Naive thymus-derived CD8-positive, alpha-beta T cell (primary cell): ENCODE data around the gene ILDR2. TPM values are rescaled to one million over a fixed set of nuclear protein-coding genes. Genes with fewer than 3 reads are reported as not detected.
A peak's percentile ranks its signal among the peaks of the same experiment; 100 is the strongest.

Source experiments
- ATAC-seq, 2 donors: fragments of 150-1000 bp; cut with Tn5 transposase in 1 of 2; sonication (Bioruptor Pico), chemical (Tn5 transposase) in 1 of 2; 1 replicate in 1 of 2; 2 replicates in 1 of 2; pipeline ENCODE4 v1.10.0; 2021; ENCODE audit warnings: mild to moderate bottlenecking in 2 of 2, moderate library complexity in 2 of 2
- POLR2A ChIA-PET: fragments of 350-600 bp; sonication (Branson Sonifier 250); formaldehyde crosslinking; loops from one replicate; lab custom pipeline; 2021; ENCODE audit warnings: antibody characterized with exemption; lab: Charles Lee
- DNase-seq, 10 donors: peaks; one replicate each; pipeline versions ENCODE4 v3.0.0 to v3.0.0-alpha.2; 2020 to 2022
- H3K27ac Mint-ChIP-seq, 10 donors: one replicate each; pipeline ENCODE4 v1.8.0; 2020 to 2022; ENCODE audit warnings: mild to moderate bottlenecking in 10 of 10, mixed read lengths in 10 of 10, moderate library complexity in 4 of 10, inconsistent platforms in 1 of 10
- H3K27me3 Mint-ChIP-seq, 5 donors: one replicate each; pipeline ENCODE4 v1.8.0; 2021 to 2022; ENCODE audit warnings: mixed read lengths in 5 of 5
- H3K36me3 Mint-ChIP-seq, 3 donors: one replicate each; pipeline ENCODE4 v1.8.0; 2020 to 2022; ENCODE audit warnings: mixed read lengths in 3 of 3, mild to moderate bottlenecking in 2 of 3, inconsistent platforms in 1 of 3
- H3K4me1 Mint-ChIP-seq, 4 donors: one replicate each; pipeline ENCODE4 v1.8.0; 2021 to 2022; ENCODE audit warnings: mixed read lengths in 4 of 4
- H3K4me3 Mint-ChIP-seq, 10 donors: one replicate each; pipeline ENCODE4 v1.8.0; 2020 to 2022; ENCODE audit warnings: mild to moderate bottlenecking in 10 of 10, mixed read lengths in 10 of 10, moderate library complexity in 6 of 10, inconsistent platforms in 1 of 10
- H3K9me3 Mint-ChIP-seq, 9 donors: one replicate each; pipeline ENCODE4 v1.8.0; 2020 to 2022; ENCODE audit warnings: mixed read lengths in 9 of 9, mild to moderate bottlenecking in 3 of 9, inconsistent platforms in 1 of 9, moderate library complexity in 1 of 9
- polyA plus RNA-seq, 3 donors: library from polyadenylated mRNA; unstranded; fragments of 300-500 nt; fragmentation: Illumina TruSeq; gene quantifications; one replicate each; pipeline ENCODE4 v1.2.3, GENCODE V29; 2021
- total RNA-seq, 8 experiments: library from RNA in 2 of 8; stranded (reverse) in 2 of 8; gene quantifications; one replicate each; pipeline ENCODE4 v1.2.3 and lab custom pipeline; 2021 to 2026

The ILDR2 gene, protein sequence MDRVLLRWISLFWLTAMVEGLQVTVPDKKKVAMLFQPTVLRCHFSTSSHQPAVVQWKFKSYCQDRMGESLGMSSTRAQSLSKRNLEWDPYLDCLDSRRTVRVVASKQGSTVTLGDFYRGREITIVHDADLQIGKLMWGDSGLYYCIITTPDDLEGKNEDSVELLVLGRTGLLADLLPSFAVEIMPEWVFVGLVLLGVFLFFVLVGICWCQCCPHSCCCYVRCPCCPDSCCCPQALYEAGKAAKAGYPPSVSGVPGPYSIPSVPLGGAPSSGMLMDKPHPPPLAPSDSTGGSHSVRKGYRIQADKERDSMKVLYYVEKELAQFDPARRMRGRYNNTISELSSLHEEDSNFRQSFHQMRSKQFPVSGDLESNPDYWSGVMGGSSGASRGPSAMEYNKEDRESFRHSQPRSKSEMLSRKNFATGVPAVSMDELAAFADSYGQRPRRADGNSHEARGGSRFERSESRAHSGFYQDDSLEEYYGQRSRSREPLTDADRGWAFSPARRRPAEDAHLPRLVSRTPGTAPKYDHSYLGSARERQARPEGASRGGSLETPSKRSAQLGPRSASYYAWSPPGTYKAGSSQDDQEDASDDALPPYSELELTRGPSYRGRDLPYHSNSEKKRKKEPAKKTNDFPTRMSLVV
- total RNA-seq (under 1 TPM; 0.21 to 0.22 TPM), polyA plus RNA-seq (under 1 TPM in 1 of 3 donors, not detected in 2; 0.08 TPM), total RNA-seq (lab: John Stamatoyannopoulos, UW) (0 to 7.1 (median 0.67) reads per million in 6 experiments)

DNA sequence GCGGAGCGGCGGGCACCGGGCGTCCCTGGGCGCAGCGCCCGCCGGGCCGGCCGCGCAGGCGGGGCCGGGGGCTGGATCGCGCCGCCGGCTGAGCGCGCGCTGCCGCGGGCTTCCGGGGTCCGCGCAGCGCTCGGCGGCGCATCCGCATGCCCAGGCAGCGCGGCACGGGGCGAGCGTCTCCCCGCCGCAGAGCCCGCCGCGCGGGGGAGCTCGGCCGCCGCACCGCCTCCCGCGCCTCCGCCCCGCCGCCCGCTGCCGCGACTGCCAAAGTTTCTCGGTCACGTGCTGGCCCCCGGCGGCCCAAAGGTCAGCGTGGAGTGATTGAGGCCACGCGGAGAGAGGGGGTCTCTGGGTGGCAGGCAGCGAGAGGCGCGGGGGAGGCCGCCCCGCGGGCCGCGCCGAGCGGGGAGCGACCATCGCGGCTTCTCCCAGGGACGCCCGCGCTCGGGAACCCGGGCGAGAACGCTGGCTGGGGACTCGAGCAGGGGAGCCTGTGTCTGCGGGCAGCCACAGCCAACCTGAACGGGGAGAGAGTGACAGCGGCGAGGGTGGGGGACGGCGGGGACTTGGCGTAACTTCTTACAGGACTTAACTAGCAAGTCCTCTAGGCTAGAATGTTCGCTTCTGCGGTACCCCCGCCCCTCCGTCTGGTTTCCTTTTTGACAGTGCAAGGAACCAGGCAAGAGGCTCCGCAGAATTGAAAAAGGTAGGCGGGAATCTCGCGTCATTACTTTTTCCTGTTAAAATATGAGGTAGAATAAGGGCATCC is at the start of gene ILDR2:
ILDR2 (minus strand) TSS at position 180 of the 769 bp plus-strand sequence. CDS start 272 bp downstream, outside the sequence.
- H3K27me3 Mint-ChIP-seq, result peaks cover 17 to 37% (median 28%) of the 10 kb centered on the region in 5 donors

GRCh38 chr1:167022384-167022783 is 47.0 kb upstream of the ILDR2 start:
- ATAC-seq, result no peak
- no peak overlapping the region for H3K4me3 Mint-ChIP-seq
- H3K9me3 Mint-ChIP-seq, result peaks cover 0 to 8% (median 0%) of the 10 kb centered on the region in 9 donors
- H3K27ac Mint-ChIP-seq, result no peak overlapping the region
- no peaks in the 10 kb centered on the region for H3K4me1 Mint-ChIP-seq
- POLR2A ChIA-PET, result no interaction called here
- no peak for DNase-seq
- peaks cover 0 to 10% (median 0%) of the 10 kb centered on the region in 3 donors for H3K36me3 Mint-ChIP-seq
- peaks cover 19 to 35% (median 27%) of the 10 kb centered on the region in 5 donors for H3K27me3 Mint-ChIP-seq

More for the DNA sequence above, at the start of gene ILDR2:
- Mint-ChIP-seq H3K36me3 (no peaks in the 10 kb centered on the region), H3K4me3 (peak within 1 kb of the TSS; percentile 76 to 90 (median 87)), H3K4me1 (peaks cover 7 to 24% (median 21%) of the 10 kb centered on the region in 4 donors), H3K27ac (peak within 1 kb of the TSS in 9 of 10 donors; percentile 12 to 84 (median 69)), H3K9me3 (no peaks in the 10 kb centered on the region)
- ATAC-seq (peak; percentile 87 to 93), DNase-seq (peak; percentile 14 to 72 (median 46))
- POLR2A ChIA-PET, result no interaction called here

GRCh38 chr1:167016100-167016750 is 40.9 kb upstream of the ILDR2 start:
- POLR2A ChIA-PET, result no interaction called here
- Mint-ChIP-seq H3K4me1 (peaks cover 0 to 1% (median under 1%) of the 10 kb centered on the region in 4 donors), H3K4me3 (no peak overlapping the region), H3K27ac (no peak overlapping the region), H3K27me3 (peaks cover 11 to 34% (median 15%) of the 10 kb centered on the region in 5 donors), H3K36me3 (no peaks in the 10 kb centered on the region), H3K9me3 (peaks cover 0 to 1% (median 0%) of the 10 kb centered on the region in 9 donors)
- DNase-seq (no peak), ATAC-seq (no peak)

DNA sequence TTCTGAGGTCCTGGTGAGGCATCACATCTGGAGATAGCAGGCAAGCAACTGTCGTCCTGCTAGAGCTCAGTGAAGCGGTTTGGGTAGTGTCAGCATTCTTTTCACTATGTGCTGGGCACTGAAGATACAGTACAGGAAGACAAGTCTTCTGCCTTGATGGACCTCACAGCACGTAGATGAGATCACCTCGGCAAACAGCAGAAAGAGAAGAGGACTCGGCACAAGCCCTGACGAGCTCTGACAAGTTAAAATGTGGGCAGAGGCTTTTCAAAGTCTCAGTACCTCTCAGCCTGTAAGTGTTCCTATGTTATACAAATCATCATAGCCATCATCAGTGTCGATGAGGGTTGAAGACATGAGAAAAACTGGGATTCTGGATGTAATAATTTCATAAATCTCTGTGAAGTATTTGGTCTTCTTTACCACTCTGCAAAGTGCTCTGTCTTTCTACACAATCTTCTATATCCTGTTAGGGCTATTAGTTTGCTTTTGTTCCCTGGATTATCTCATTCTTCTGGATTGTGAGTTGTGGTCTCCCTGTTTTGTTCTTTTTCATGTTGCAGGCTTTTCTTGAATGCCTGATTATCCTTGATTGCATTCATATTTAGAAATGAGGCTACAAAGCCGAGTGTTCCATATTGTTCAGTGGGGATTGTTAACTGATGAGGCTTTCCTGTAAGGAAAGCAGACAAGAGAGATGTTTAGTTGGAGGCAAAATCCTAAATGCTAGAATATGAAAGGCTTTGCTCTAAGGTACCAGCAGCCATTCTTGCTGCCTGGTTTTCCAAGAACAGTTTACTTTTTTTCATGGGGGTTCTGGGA is 38.0 kb upstream of the ILDR2 start:
- ATAC-seq (no peak), DNase-seq (no peak)
- H3K27me3 Mint-ChIP-seq, result peaks cover 10 to 38% (median 21%) of the 10 kb centered on the region in 5 donors
- POLR2A ChIA-PET, result no interaction called here
- H3K27ac Mint-ChIP-seq, result no peak overlapping the region
- H3K4me1 Mint-ChIP-seq, result peaks cover 2 to 9% (median 7%) of the 10 kb centered on the region in 4 donors
- peaks cover 0 to 1% (median 0%) of the 10 kb centered on the region in 9 donors for H3K9me3 Mint-ChIP-seq
- H3K36me3 Mint-ChIP-seq, result no peaks in the 10 kb centered on the region
- H3K4me3 Mint-ChIP-seq, result no peak overlapping the region

- POLR2A ChIA-PET, result no interaction called here
- ATAC-seq, result no peak
- Mint-ChIP-seq H3K27me3 (peaks cover 10 to 38% (median 21%) of the 10 kb centered on the region in 5 donors), H3K9me3 (peaks cover 0 to 1% (median 0%) of the 10 kb centered on the region in 9 donors), H3K27ac (no peak overlapping the region), H3K4me3 (no peak overlapping the region), H3K36me3 (no peaks in the 10 kb centered on the region), H3K4me1 (peaks cover 2 to 9% (median 7%) of the 10 kb centered on the region in 4 donors)
- no peak for DNase-seq
These were observed 37.2 kb upstream of the ILDR2 start for GRCh38 chr1:167012570-167012969.

DNA sequence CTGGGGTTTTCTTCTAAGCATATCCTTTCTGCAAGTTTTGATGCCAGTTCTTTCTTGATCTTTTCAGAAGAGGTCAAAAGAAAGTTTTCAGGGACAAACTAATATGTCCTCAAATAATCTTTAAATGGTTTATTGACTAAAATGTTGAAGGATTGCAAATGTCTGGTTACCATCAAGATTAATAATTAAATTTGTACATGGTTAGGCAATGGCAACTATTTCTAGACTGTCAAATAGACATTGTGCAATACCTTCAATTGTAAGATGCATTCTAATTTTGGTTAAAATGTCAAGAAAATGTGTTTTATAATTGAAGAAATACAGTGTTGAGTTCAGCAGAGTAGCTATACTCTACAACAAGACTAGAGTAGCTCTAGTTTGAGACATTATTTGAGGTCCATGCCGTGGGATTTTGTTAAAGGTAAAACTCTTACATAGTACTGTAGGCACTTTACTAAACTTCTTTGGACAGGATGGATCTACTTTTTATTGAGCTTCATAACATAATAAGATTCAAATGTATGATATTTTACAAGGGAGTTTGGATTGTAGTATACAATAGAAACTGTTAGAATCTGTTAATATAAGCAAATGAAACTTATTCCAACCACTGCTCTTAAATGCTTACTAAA is 36.3 kb upstream of the ILDR2 start:
- ATAC-seq (no peak), DNase-seq (no peak)
- POLR2A ChIA-PET, result no interaction called here
- H3K4me1 Mint-ChIP-seq, result peaks cover 2 to 9% (median 7%) of the 10 kb centered on the region in 4 donors
- H3K27me3 Mint-ChIP-seq, result peaks cover 13 to 38% (median 19%) of the 10 kb centered on the region in 5 donors
- H3K4me3 Mint-ChIP-seq, result no peak overlapping the region
- H3K9me3 Mint-ChIP-seq, result peaks cover 0 to under 1% (median 0%) of the 10 kb centered on the region in 9 donors
- H3K27ac Mint-ChIP-seq, result no peak overlapping the region
- no peaks in the 10 kb centered on the region for H3K36me3 Mint-ChIP-seq

GRCh38 chr1:167003711-167004110 is 28.4 kb upstream of the ILDR2 start:
- H3K27ac Mint-ChIP-seq, result no peak overlapping the region
- peaks cover 0 to 9% (median 1%) of the 10 kb centered on the region in 3 donors for H3K36me3 Mint-ChIP-seq
- peaks cover 0 to 16% (median 5%) of the 10 kb centered on the region in 9 donors for H3K9me3 Mint-ChIP-seq
- H3K27me3 Mint-ChIP-seq, result peaks cover 0 to 23% (median 4%) of the 10 kb centered on the region in 5 donors
- POLR2A ChIA-PET, result interaction anchor here (0.6 kb wide), 1 partner anchor 9 kb away, joined by 4 read pairs; no protein-coding TSS in a partner anchor
- no peaks in the 10 kb centered on the region for H3K4me1 Mint-ChIP-seq
- DNase-seq, result no peak
- no peak for ATAC-seq
- no peak overlapping the region for H3K4me3 Mint-ChIP-seq

DNA sequence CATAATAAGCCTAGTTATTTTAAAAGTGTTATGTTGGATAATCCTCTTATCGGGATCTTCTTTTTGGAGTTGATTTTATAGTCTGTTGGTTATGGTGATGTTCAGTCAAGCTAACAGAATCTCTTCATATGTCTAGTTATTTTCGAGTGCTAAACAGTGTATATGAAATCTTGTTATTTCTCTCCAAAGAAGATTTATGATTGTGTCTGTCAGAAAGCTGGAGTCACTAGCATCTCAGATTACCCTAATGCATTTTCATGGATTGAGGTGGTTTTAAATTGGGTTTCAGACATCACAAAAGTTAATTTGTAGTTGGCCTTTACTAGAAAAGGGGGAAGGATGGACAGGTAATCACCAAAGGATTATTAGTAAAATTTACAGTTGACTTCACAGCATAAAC is 27.0 kb upstream of the ILDR2 start:
- peaks cover 0 to 9% (median 1%) of the 10 kb centered on the region in 3 donors for H3K36me3 Mint-ChIP-seq
- peaks cover 0 to 36% (median 6%) of the 10 kb centered on the region in 5 donors for H3K27me3 Mint-ChIP-seq
- no peak overlapping the region for H3K27ac Mint-ChIP-seq
- DNase-seq (no peak), ATAC-seq (no peak)
- no peak overlapping the region for H3K4me3 Mint-ChIP-seq
- H3K9me3 Mint-ChIP-seq, result peaks cover 0 to 16% (median 5%) of the 10 kb centered on the region in 9 donors
- POLR2A ChIA-PET, result no interaction called here
- no peaks in the 10 kb centered on the region for H3K4me1 Mint-ChIP-seq

GRCh38 chr1:167000546-167000945 is 25.2 kb upstream of the ILDR2 start:
- H3K27me3 Mint-ChIP-seq, result peaks cover 3 to 36% (median 7%) of the 10 kb centered on the region in 5 donors

DNA sequence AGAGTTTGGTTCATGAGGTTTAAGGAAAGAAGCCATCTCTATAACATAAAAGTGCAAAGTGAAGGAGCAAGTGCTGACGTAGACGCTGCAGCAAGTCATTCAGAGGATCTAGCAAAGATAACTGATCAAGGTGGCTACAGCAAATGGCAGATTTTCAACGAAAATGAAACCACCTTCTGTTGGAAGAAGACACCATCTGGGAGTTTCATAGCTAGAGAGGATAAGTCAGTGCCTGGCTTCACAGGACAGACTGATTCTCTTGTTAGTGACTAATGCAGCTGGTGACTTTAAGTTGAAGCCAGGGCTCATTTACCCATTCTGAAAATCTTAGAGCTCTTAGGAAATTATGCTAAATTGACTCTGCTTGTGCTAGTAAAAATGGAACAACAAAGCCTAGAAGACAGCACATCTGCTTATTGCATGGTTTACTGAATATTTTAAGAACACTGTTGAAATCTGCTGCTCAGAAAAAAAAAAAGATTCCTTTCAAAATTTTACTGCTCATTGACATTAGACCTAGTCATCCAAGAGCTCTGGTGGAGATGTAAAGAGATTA is 24.2 kb upstream of the ILDR2 start:
- H3K36me3 Mint-ChIP-seq, result peaks cover 0 to 9% (median 1%) of the 10 kb centered on the region in 3 donors
- H3K27me3 Mint-ChIP-seq, result peaks cover 3 to 36% (median 7%) of the 10 kb centered on the region in 5 donors
- POLR2A ChIA-PET, result no interaction called here
- H3K9me3 Mint-ChIP-seq, result peaks cover 0 to 16% (median 5%) of the 10 kb centered on the region in 9 donors
- ATAC-seq (no peak), DNase-seq (no peak)
- H3K4me1 Mint-ChIP-seq, result no peaks in the 10 kb centered on the region
- no peak overlapping the region for H3K4me3 Mint-ChIP-seq
- H3K27ac Mint-ChIP-seq, result no peak overlapping the region

More at GRCh38 chr1:167000546-167000945, 25.2 kb upstream of the ILDR2 start:
- Mint-ChIP-seq H3K27ac (no peak overlapping the region), H3K9me3 (peaks cover 0 to 16% (median 5%) of the 10 kb centered on the region in 9 donors), H3K4me3 (no peak overlapping the region), H3K36me3 (peaks cover 0 to 9% (median 1%) of the 10 kb centered on the region in 3 donors), H3K4me1 (no peaks in the 10 kb centered on the region)
- no peak for DNase-seq
- POLR2A ChIA-PET, result no interaction called here
- ATAC-seq, result no peak
